ENCODE data around the gene IDE. TPM values are rescaled to one million over a fixed set of nuclear protein-coding genes. Genes with fewer than 3 reads are reported as not detected.
A peak's percentile ranks its signal among the peaks of the same experiment; 100 is the strongest.
"Not testable (repeated sequence)": the region's sequence is repeated elsewhere in the genome, so short reads cannot be mapped to it uniquely, and the experiment has no call there.

IDE gene
- polyA plus RNA-seq, 1 donor from 2014 or later = 11.7 TPM

DNA sequence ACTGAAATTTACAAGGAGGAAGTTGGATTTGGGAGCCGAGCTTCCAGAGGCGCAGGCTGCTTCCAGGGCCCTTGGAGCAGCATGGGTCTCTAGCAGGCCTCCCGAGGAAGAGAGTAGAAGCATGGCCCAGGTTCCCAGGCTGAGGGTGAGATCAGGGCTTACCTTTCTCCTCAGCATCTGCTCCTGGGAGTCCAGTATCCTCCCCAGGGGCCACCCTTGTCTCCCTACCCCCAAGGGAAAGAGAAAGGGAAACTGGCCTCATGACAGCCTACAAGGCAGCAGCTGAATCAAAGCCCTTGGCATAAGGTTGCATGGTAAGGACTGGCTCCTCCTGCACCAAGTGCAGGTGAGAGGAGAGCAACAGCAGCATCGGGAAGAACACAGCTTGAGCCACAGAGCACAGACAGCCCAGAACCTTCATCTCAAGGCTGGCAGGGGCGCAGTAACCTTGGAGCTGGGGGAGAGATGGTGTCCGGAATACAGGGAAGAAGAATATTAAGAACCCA is 168.4 kb downstream of the IDE start:
- peaks cover 0 to 3% (median 2%) of the 10 kb centered on the region in 3 donors for H3K4me1 Mint-ChIP-seq
- H3K36me3 Mint-ChIP-seq = no peaks in the 10 kb centered on the region
- H3K27ac Mint-ChIP-seq = no peak overlapping the region
- peaks cover 5% of the 10 kb centered on the region for H3K27me3 Mint-ChIP-seq
- no peaks in the 10 kb centered on the region for H3K9me3 Mint-ChIP-seq
- H3K4me3 Mint-ChIP-seq = no peak overlapping the region

DNA sequence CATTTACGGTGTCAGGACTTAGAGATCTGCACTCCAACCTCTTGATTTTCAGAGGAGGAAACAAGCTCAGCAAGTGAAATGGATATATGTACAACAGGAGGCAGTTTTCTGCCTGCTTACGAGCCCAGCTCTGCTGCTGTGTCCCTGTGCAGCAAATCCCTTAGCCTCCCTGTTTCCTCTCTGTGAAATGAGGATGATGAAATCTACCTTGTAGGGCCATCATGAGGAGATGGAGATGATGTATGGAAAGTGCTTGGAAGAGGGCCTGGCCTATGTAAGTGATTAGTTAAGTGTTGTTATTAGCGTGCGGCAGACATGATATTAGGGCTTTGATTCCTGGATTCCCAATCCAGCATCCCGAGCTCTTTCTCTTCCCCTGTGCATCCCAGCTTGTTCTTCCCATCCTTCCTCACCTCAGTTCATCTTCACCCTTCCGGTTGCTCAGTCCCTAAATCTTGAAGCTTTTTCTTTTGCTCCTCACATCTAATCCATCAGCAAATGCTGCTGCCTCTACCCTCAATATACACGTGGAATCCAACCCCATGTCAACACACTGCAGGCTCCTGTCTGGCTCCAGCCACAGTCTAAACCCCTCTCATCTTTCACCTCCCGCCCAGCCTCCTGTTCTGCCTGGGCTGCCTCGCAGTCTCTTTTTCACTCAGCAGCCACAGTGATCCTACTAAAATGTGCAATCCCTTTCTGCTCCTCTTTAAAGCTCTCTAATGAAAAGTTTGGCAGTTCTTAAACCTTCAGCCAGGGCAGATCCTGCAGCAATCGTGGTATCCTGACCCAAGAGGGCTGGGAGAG is 169.1 kb downstream of the IDE start:
- Mint-ChIP-seq H3K27ac (no peak overlapping the region), H3K4me3 (no peak overlapping the region), H3K36me3 (no peaks in the 10 kb centered on the region), H3K4me1 (peaks cover 0 to 3% (median 2%) of the 10 kb centered on the region in 3 donors), H3K27me3 (peaks cover 5% of the 10 kb centered on the region), H3K9me3 (no peaks in the 10 kb centered on the region)

- H3K9me3 Mint-ChIP-seq, H3K4me1 Mint-ChIP-seq: not testable (repeated sequence)
- H3K27ac Mint-ChIP-seq = peak overlapping the region in 2 of 3 donors; percentile 29 to 43
Measured at GRCh38 chr10:92402234-92402633, 171.7 kb downstream of the IDE start.

More at GRCh38 chr10:92402234-92402633, 171.7 kb downstream of the IDE start:
- H3K27me3 Mint-ChIP-seq, H3K4me3 Mint-ChIP-seq, H3K36me3 Mint-ChIP-seq: not testable (repeated sequence)

Other genes with a start within 250 kb of the IDE start
- gene KIF11, start 19.0 kb upstream of the IDE start, polyA plus RNA-seq = 0.68 TPM
- 134 TPM for gene HHEX, start 115.9 kb upstream of the IDE start, polyA plus RNA-seq

Measured in IgD-negative memory B cell (primary cell).